GM19397 (cell line): ENCODE results near the gene KIFBP.
"Not testable (repeated sequence)": the region's sequence is repeated elsewhere in the genome, so short reads cannot be mapped to it uniquely, and the experiment has no call there.

ENCODE experiments used
- ATAC-seq: cut with Tn5 transposase; IDR thresholded peaks from one replicate; pipeline ENCODE4 v1.9.1; 2021; ENCODE audit warnings: mild to moderate bottlenecking, moderate library complexity; ENCODE audit not compliant: unreplicated experiment

KIFBP gene

GRCh38 chr10:68992636-68993440, 4.2 kb downstream of the KIFBP start:
- ATAC-seq = no peak

GRCh38 chr10:68997211-68997610, 8.6 kb downstream of the KIFBP start:
- ATAC-seq = peak; percentile 34

- no peak for ATAC-seq
These were observed 16.2 kb downstream of the KIFBP start for GRCh38 chr10:69004821-69005220.

GRCh38 chr10:69005704-69006485, 17.3 kb downstream of the KIFBP start:
- ATAC-seq = no peak

GRCh38 chr10:69007260-69007659, 18.7 kb downstream of the KIFBP start:
- ATAC-seq = no peak

- ATAC-seq = no peak
These were observed 20.8 kb downstream of the KIFBP start for GRCh38 chr10:69009360-69009759.

- ATAC-seq = no peak
These were observed 21.6 kb downstream of the KIFBP start for GRCh38 chr10:69010151-69010640.

- ATAC-seq = not testable (repeated sequence)
These were observed 24.2 kb downstream of the KIFBP start for GRCh38 chr10:69012778-69013177.

- no peak for ATAC-seq
These were observed 25.6 kb downstream of the KIFBP start for GRCh38 chr10:69014171-69014570.

- no peak for ATAC-seq
These were observed 30.0 kb downstream of the KIFBP start for GRCh38 chr10:69018613-69019012.

- no peak for ATAC-seq
These were observed 34.0 kb downstream of the KIFBP start for GRCh38 chr10:69022611-69023010.

- ATAC-seq = no peak
These were observed 36.8 kb downstream of the KIFBP start for GRCh38 chr10:69025370-69025896.

- no peak for ATAC-seq
These were observed 44.7 kb downstream of the KIFBP start for GRCh38 chr10:69033256-69033655.

- ATAC-seq = no peak
These were observed 48.9 kb downstream of the KIFBP start for GRCh38 chr10:69037489-69037888.

GRCh38 chr10:69040904-69041303, 52.3 kb downstream of the KIFBP start:
- not testable (repeated sequence) for ATAC-seq

GRCh38 chr10:69042417-69042816, 53.8 kb downstream of the KIFBP start:
- ATAC-seq = no peak

GRCh38 chr10:69042838-69043237, 54.2 kb downstream of the KIFBP start:
- no peak for ATAC-seq

- ATAC-seq = peak; percentile 42
These were observed 55.4 kb downstream of the KIFBP start for GRCh38 chr10:69043931-69044531.

GRCh38 chr10:69044546-69044945, 55.9 kb downstream of the KIFBP start:
- no peak for ATAC-seq

GRCh38 chr10:69045441-69046300, 57.1 kb downstream of the KIFBP start:
- ATAC-seq = peak; percentile 56
